ENCODE results near the gene ST14.

- TF ChIP-seq CTCF (IDR thresholded peaks at IDR 0.05) (no peak), EZH2phosphoT487 (IDR thresholded peaks at IDR 0.05; ENCODE audit: borderline replicate concordance, low read depth) (no peak), GABPA (IDR thresholded peaks at IDR 0.05; ENCODE audit: low read depth) (no peak), ELF1 (IDR thresholded peaks at IDR 0.05) (no peak), NFIC (IDR thresholded peaks at IDR 0.05; ENCODE audit: borderline replicate concordance) (no peak)
- TF ChIP-seq, protein P1, sequence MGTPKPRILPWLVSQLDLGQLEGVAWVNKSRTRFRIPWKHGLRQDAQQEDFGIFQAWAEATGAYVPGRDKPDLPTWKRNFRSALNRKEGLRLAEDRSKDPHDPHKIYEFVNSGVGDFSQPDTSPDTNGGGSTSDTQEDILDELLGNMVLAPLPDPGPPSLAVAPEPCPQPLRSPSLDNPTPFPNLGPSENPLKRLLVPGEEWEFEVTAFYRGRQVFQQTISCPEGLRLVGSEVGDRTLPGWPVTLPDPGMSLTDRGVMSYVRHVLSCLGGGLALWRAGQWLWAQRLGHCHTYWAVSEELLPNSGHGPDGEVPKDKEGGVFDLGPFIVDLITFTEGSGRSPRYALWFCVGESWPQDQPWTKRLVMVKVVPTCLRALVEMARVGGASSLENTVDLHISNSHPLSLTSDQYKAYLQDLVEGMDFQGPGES (IDR thresholded peaks at IDR 0.05; ENCODE audit: low read depth, low read length) = no peak
- TF ChIP-seq, protein P2, sequence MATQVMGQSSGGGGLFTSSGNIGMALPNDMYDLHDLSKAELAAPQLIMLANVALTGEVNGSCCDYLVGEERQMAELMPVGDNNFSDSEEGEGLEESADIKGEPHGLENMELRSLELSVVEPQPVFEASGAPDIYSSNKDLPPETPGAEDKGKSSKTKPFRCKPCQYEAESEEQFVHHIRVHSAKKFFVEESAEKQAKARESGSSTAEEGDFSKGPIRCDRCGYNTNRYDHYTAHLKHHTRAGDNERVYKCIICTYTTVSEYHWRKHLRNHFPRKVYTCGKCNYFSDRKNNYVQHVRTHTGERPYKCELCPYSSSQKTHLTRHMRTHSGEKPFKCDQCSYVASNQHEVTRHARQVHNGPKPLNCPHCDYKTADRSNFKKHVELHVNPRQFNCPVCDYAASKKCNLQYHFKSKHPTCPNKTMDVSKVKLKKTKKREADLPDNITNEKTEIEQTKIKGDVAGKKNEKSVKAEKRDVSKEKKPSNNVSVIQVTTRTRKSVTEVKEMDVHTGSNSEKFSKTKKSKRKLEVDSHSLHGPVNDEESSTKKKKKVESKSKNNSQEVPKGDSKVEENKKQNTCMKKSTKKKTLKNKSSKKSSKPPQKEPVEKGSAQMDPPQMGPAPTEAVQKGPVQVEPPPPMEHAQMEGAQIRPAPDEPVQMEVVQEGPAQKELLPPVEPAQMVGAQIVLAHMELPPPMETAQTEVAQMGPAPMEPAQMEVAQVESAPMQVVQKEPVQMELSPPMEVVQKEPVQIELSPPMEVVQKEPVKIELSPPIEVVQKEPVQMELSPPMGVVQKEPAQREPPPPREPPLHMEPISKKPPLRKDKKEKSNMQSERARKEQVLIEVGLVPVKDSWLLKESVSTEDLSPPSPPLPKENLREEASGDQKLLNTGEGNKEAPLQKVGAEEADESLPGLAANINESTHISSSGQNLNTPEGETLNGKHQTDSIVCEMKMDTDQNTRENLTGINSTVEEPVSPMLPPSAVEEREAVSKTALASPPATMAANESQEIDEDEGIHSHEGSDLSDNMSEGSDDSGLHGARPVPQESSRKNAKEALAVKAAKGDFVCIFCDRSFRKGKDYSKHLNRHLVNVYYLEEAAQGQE (IDR thresholded peaks at IDR 0.05; ENCODE audit: low read depth, low read length) = no peak
Measured at GRCh38 chr11:130190371-130190881, 30.8 kb downstream of the ST14 start.

Measured in SK-N-SH (cell line).